ENCODE data around the gene RSPRY1.

Gene RSPRY1

GRCh38 chr16:57150682-57151330, 35.3 kb upstream of the RSPRY1 start:
- peak; percentile 11 for DNase-seq
- in situ Hi-C loops (cut with HindIII; ENCODE audit: low pct_ligation_motif_present, low pct_unique_long_range_greater_than_20kb, low sequenced_read_pairs) = no loop called here

- in situ Hi-C loops (cut with HindIII; ENCODE audit: low pct_ligation_motif_present, low pct_unique_long_range_greater_than_20kb, low sequenced_read_pairs) = no loop called here
- no peak for DNase-seq
These were observed 34.8 kb upstream of the RSPRY1 start for GRCh38 chr16:57151369-57151768.

GRCh38 chr16:57152096-57153093, 33.7 kb upstream of the RSPRY1 start:
- no peak for DNase-seq
- in situ Hi-C loops (cut with HindIII; ENCODE audit: low pct_ligation_motif_present, low pct_unique_long_range_greater_than_20kb, low sequenced_read_pairs) = no loop called here

- DNase-seq = no peak
- in situ Hi-C loops (cut with HindIII; ENCODE audit: low pct_ligation_motif_present, low pct_unique_long_range_greater_than_20kb, low sequenced_read_pairs) = no loop called here
These were observed 32.3 kb upstream of the RSPRY1 start for GRCh38 chr16:57153841-57154240.

GRCh38 chr16:57155702-57156350, 30.3 kb upstream of the RSPRY1 start:
- in situ Hi-C loops (cut with HindIII; ENCODE audit: low pct_ligation_motif_present, low pct_unique_long_range_greater_than_20kb, low sequenced_read_pairs) = no loop called here
- DNase-seq = no peak

- no peak for DNase-seq
These were observed 29.8 kb upstream of the RSPRY1 start for GRCh38 chr16:57156351-57156703.

GRCh38 chr16:57157533-57157932, 28.6 kb upstream of the RSPRY1 start:
- no peak for DNase-seq
- in situ Hi-C loops (cut with HindIII; ENCODE audit: low pct_ligation_motif_present, low pct_unique_long_range_greater_than_20kb, low sequenced_read_pairs) = no loop called here

More at GRCh38 chr16:57156351-57156703, 29.8 kb upstream of the RSPRY1 start:
- in situ Hi-C loops (cut with HindIII; ENCODE audit: low pct_ligation_motif_present, low pct_unique_long_range_greater_than_20kb, low sequenced_read_pairs) = no loop called here

- in situ Hi-C loops (cut with HindIII; ENCODE audit: low pct_ligation_motif_present, low pct_unique_long_range_greater_than_20kb, low sequenced_read_pairs) = no loop called here
- DNase-seq = no peak
These were observed 26.7 kb upstream of the RSPRY1 start for GRCh38 chr16:57159447-57159846.

- DNase-seq = no peak
- in situ Hi-C loops (cut with HindIII; ENCODE audit: low pct_ligation_motif_present, low pct_unique_long_range_greater_than_20kb, low sequenced_read_pairs) = no loop called here
These were observed 22.3 kb upstream of the RSPRY1 start for GRCh38 chr16:57163842-57164241.

GRCh38 chr16:57165483-57165882, 20.6 kb upstream of the RSPRY1 start:
- DNase-seq = no peak
- in situ Hi-C loops (cut with HindIII; ENCODE audit: low pct_ligation_motif_present, low pct_unique_long_range_greater_than_20kb, low sequenced_read_pairs) = no loop called here

- in situ Hi-C loops (cut with HindIII; ENCODE audit: low pct_ligation_motif_present, low pct_unique_long_range_greater_than_20kb, low sequenced_read_pairs) = no loop called here
- no peak for DNase-seq
These were observed 20.2 kb upstream of the RSPRY1 start for GRCh38 chr16:57165938-57166337.

- no peak for DNase-seq
- in situ Hi-C loops (cut with HindIII; ENCODE audit: low pct_ligation_motif_present, low pct_unique_long_range_greater_than_20kb, low sequenced_read_pairs) = no loop called here
These were observed 19.7 kb upstream of the RSPRY1 start for GRCh38 chr16:57166451-57166850.

- DNase-seq = peak; percentile 21
- in situ Hi-C loops (cut with HindIII; ENCODE audit: low pct_ligation_motif_present, low pct_unique_long_range_greater_than_20kb, low sequenced_read_pairs) = no loop called here
These were observed 19.2 kb upstream of the RSPRY1 start for GRCh38 chr16:57166951-57167350.

- in situ Hi-C loops (cut with HindIII; ENCODE audit: low pct_ligation_motif_present, low pct_unique_long_range_greater_than_20kb, low sequenced_read_pairs) = no loop called here
- no peak for DNase-seq
These were observed 18.6 kb upstream of the RSPRY1 start for GRCh38 chr16:57167538-57167937.

- in situ Hi-C loops (cut with HindIII; ENCODE audit: low pct_ligation_motif_present, low pct_unique_long_range_greater_than_20kb, low sequenced_read_pairs) = no loop called here
- peak; percentile 75 for DNase-seq
These were observed 18.2 kb upstream of the RSPRY1 start for GRCh38 chr16:57167953-57168352.

- DNase-seq = no peak
- in situ Hi-C loops (cut with HindIII; ENCODE audit: low pct_ligation_motif_present, low pct_unique_long_range_greater_than_20kb, low sequenced_read_pairs) = no loop called here
These were observed 16.8 kb upstream of the RSPRY1 start for GRCh38 chr16:57169327-57169726.

GRCh38 chr16:57172721-57173290, 13.3 kb upstream of the RSPRY1 start:
- no peak for DNase-seq
- in situ Hi-C loops (cut with HindIII; ENCODE audit: low pct_ligation_motif_present, low pct_unique_long_range_greater_than_20kb, low sequenced_read_pairs) = no loop called here

GRCh38 chr16:57175896-57176295, 10.2 kb upstream of the RSPRY1 start:
- peak; percentile 51 for DNase-seq
- in situ Hi-C loops (cut with HindIII; ENCODE audit: low pct_ligation_motif_present, low pct_unique_long_range_greater_than_20kb, low sequenced_read_pairs) = no loop called here

- in situ Hi-C loops (cut with HindIII; ENCODE audit: low pct_ligation_motif_present, low pct_unique_long_range_greater_than_20kb, low sequenced_read_pairs) = no loop called here
- no peak for DNase-seq
These were observed 7.9 kb upstream of the RSPRY1 start for GRCh38 chr16:57178196-57178595.
